Common myeloid progenitor, CD34-positive (primary cell): ENCODE results near the gene SP7.
"Not testable (repeated sequence)": the region's sequence is repeated elsewhere in the genome, so short reads cannot be mapped to it uniquely, and the experiment has no call there.

Experiments
- CTCF ChIA-PET: fragments of 350-600 bp; sonication (Branson Sonifier 250); formaldehyde crosslinking; loops from one replicate; lab custom pipeline; 2021; ENCODE audit warnings: antibody characterized with exemption; lab: Charles Lee
- POLR2A ChIA-PET: fragments of 350-600 bp; sonication (Branson Sonifier 250); formaldehyde crosslinking; loops from one replicate; lab custom pipeline; 2021; ENCODE audit warnings: antibody characterized with exemption; lab: Charles Lee
- DNase-seq, 3 donors: peaks; one replicate each; pipeline versions ENCODE4 v3.0.0 to v3.0.0-alpha.2; 2013
- H3K27ac ChIP-seq, 2 experiments: 1 replicate in 1 of 2; 2 replicates in 1 of 2; pipeline ENCODE4 v1.7.0; 2013; ENCODE audit warnings: inconsistent platforms in 2 of 2, low read length in 2 of 2, mild to moderate bottlenecking in 2 of 2, low read depth in 1 of 2, moderate library complexity in 1 of 2; ENCODE audit not compliant: severe bottlenecking in 2 of 2, insufficient read depth in 1 of 2, poor library complexity in 1 of 2
- H3K27me3 ChIP-seq, 5 experiments: replicated peaks in 2 of 5; 1 replicate in 3 of 5; 2 replicates in 2 of 5; pipeline versions ENCODE4 v1.6.1 to v1.7.0; 2013; ENCODE audit warnings: low read length in 4 of 5, mild to moderate bottlenecking in 2 of 5, moderate library complexity in 2 of 5, inconsistent platforms in 1 of 5; ENCODE audit not compliant: insufficient read depth in 5 of 5, control insufficient read depth in 4 of 5
- H3K36me3 ChIP-seq, 4 experiments: 1 replicate in 2 of 4; 2 replicates in 2 of 4; pipeline versions ENCODE4 v1.6.1 to v1.7.0; 2013; ENCODE audit warnings: low read length in 3 of 4, control low read depth in 1 of 4, mild to moderate bottlenecking in 1 of 4; ENCODE audit not compliant: control insufficient read depth in 4 of 4, insufficient read depth in 4 of 4
- H3K4me1 ChIP-seq, 4 experiments: 1 replicate in 3 of 4; 2 replicates in 1 of 4; pipeline versions ENCODE4 v1.6.1 to v1.7.1; 2013; ENCODE audit warnings: low read length in 3 of 4, mild to moderate bottlenecking in 3 of 4, control low read depth in 1 of 4, inconsistent platforms in 1 of 4, moderate library complexity in 1 of 4; ENCODE audit not compliant: control insufficient read depth in 4 of 4, insufficient read depth in 4 of 4; ENCODE audit errors: control extremely low read depth in 1 of 4
- H3K4me3 ChIP-seq, 7 experiments: 1 replicate in 4 of 7; 2 replicates in 3 of 7; pipeline versions ENCODE4 v1.5.1 to v1.7.0; 2013; ENCODE audit warnings: mild to moderate bottlenecking in 7 of 7, low read length in 6 of 7, moderate library complexity in 6 of 7, inconsistent platforms in 2 of 7, low read depth in 2 of 7, control low read depth in 1 of 7; ENCODE audit not compliant: insufficient read depth in 4 of 7, control insufficient read depth in 1 of 7; ENCODE audit errors: extremely low read depth in 1 of 7
- H3K9me3 ChIP-seq, 5 experiments: 1 replicate in 4 of 5; 2 replicates in 1 of 5; pipeline versions ENCODE4 v1.6.1 to v1.7.1; 2013; ENCODE audit warnings: low read length in 4 of 5, mild to moderate bottlenecking in 2 of 5, inconsistent platforms in 1 of 5, low read depth in 1 of 5, moderate library complexity in 1 of 5; ENCODE audit not compliant: control insufficient read depth in 4 of 5, insufficient read depth in 2 of 5; ENCODE audit errors: control extremely low read depth in 1 of 5
- WGBS: methylation state at CpG from one replicate; pipeline ENCODE4 v1.1.5; 2013; ENCODE audit not compliant: insufficient coverage; 5-methylcytosine and 5-hydroxymethylcytosine counted together

The SP7 gene

GRCh38 chr12:53365245-53365904 is 29.2 kb upstream of the SP7 start:
- POLR2A ChIA-PET = interaction anchor here (0.8 to 1.2 kb wide), 3 partner anchors 16 to 56 kb away, joined by 3 to 5 read pairs (median 4); no protein-coding TSS in a partner anchor
- peak overlapping the region in 1 of 2 experiments; percentile 75 for H3K27ac ChIP-seq
- 40% methylated on average over 3 of the region's 4 CpGs for whole genome bisulfite sequencing
- H3K4me3 ChIP-seq = no peak overlapping the region
- H3K4me1 ChIP-seq = peaks cover 5 to 30% (median 26%) of the 10 kb centered on the region in 4 experiments
- DNase-seq = peak in 2 of 3 donors; percentile 35 to 53
- no peaks in the 10 kb centered on the region for H3K9me3 ChIP-seq
- CTCF ChIA-PET = interaction anchor here (0.7 to 2.5 kb wide), 10 partner anchors 10 to 143 kb away, joined by 3 to 15 read pairs (median 5); no protein-coding TSS in a partner anchor
- H3K36me3 ChIP-seq = no peaks in the 10 kb centered on the region
- H3K27me3 ChIP-seq = no peaks in the 10 kb centered on the region

DNA sequence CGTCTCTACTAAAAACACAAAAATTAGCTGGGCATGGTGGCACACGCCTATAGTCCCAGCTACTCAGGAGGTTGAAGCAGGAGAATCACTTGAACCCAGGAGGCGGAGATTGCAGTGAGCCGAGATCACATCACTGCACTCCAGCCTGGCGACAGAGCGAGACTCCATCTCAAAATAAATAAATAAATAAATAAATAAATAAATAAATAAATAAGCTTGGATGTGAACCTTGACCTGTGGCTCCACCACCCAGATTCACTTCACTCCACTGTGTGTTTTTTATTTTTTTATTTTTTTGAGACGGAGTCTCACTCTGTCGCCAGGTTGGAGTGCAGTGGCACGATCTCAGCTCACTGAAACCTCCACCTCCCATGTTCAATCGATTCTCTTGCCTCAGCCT is 25.5 kb upstream of the SP7 start:
- H3K27me3 ChIP-seq, DNase-seq, H3K27ac ChIP-seq, H3K36me3 ChIP-seq, H3K4me3 ChIP-seq, H3K9me3 ChIP-seq, POLR2A ChIA-PET: not testable (repeated sequence)
- 96% methylated on average over 4 of the region's 10 CpGs for WGBS
- CTCF ChIA-PET = interaction anchor here (1.1 to 12.3 kb wide), 4 partner anchors 9 to 61 kb away, joined by 3 to 138 read pairs (median 12); partner anchors contain the start of gene AMHR2
- peaks cover 5 to 18% (median 15%) of the 10 kb centered on the region in 4 experiments for H3K4me1 ChIP-seq

DNA sequence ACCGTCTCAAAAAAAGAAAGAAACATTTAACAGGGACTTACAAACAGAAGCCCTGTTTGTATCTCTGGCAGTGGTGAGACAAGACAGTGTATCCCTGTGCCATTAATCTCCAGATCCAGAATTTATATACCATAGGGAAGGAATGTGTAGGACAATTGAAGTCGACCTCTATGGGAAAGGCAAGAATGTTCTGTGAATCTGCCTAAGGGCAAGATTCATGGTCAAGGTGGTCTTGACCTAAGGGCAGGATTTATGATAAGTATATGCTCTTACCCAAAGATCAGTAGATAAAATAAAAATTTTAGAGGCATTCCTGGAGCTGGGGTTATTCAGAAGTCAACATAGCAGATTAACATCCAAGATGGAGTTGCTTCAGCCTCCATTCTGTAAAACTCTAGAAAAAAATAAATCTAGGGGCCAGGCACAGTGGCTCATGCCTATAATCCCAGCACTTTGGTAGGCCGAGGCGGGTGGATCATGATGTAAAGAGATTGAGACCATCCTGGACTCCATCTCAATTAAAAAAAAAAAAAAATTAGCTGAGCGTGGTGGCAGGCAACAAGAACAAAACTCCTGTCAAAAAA is 22.8 kb upstream of the SP7 start:
- Histone ChIP-seq H3K27me3 (no peaks in the 10 kb centered on the region), H3K27ac (no peak overlapping the region), H3K9me3 (no peaks in the 10 kb centered on the region), H3K4me1 (peaks cover 0 to 4% (median under 1%) of the 10 kb centered on the region in 4 experiments), H3K36me3 (no peaks in the 10 kb centered on the region), H3K4me3 (no peak overlapping the region)
- CTCF ChIA-PET = interaction anchor here (0.6 to 12.3 kb wide), 7 partner anchors 13 to 85 kb away, joined by 3 to 138 read pairs (median 4); partner anchors contain the start of gene AMHR2
- 100% methylated on average over 1 of the region's 5 CpGs for WGBS
- POLR2A ChIA-PET = no interaction called here
- DNase-seq = no peak

DNA sequence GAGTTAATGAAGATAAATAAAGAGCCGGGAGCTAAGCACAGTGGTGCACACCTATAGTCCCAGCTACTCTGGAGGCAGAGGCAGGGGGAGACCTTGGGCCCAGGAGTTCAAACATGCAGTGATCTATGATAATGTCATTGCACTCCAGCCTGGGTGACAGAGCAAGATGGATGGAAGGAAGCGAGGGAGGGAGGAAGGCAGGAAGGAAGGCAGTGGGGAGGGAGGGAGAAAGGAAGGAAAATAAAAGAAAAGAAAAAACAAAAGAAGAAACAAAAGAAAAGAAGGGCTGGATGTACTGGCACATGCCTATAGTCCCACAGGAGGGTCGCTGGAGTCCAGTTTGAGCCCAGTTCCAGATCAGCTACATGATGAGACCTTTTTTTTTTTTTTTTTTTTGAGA is 19.0 kb upstream of the SP7 start:
- no peak for DNase-seq
- Histone ChIP-seq H3K4me1 (peaks cover 1 to 8% (median 4%) of the 10 kb centered on the region in 4 experiments), H3K4me3 (no peak overlapping the region), H3K27me3 (no peaks in the 10 kb centered on the region), H3K27ac (no peak overlapping the region), H3K9me3 (no peaks in the 10 kb centered on the region), H3K36me3 (no peaks in the 10 kb centered on the region)
- ChIA-PET POLR2A (no interaction called here), CTCF (interaction anchor here (0.5 to 15.7 kb wide), 12 partner anchors 8 to 154 kb away, joined by 3 to 489 read pairs (median 6); partner anchors contain the start of genes AAAS, AMHR2, NPFF and SP7)
- WGBS = 63% methylated on average over 3 of the region's 3 CpGs

DNA sequence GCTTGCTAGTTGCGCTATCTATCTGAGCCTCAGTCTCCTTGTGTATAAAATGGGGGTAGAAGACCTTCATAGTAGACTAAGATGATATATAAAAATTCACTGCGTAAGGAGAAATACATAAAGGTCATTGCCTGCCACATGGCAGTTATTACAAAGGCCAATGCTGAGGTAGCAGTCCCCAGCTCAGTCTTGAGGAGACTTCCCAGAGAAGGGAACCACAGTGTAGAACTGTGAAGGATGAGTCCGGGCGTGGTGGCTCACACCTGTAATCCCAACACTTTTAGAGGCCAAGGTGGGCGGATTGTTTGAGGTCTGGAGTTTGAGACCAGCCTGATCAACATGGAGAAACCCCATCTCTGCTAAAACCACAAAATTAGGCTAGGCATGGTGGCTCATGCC is 17.1 kb upstream of the SP7 start:
- peaks cover 1 to 8% (median 4%) of the 10 kb centered on the region in 4 experiments for H3K4me1 ChIP-seq
- H3K36me3 ChIP-seq = no peaks in the 10 kb centered on the region
- no peak overlapping the region for H3K27ac ChIP-seq
- H3K27me3 ChIP-seq = no peaks in the 10 kb centered on the region
- ChIA-PET CTCF (interaction anchor here (0.5 to 15.7 kb wide), 16 partner anchors 8 to 156 kb away, joined by 3 to 489 read pairs (median 8); partner anchors contain the start of genes AAAS, AMHR2, NPFF and SP1), POLR2A (interaction anchor here (1.1 kb wide), 2 partner anchors 26 to 64 kb away, joined by 3 to 4 read pairs; no protein-coding TSS in a partner anchor)
- WGBS = 90% methylated on average over 5 of the region's 5 CpGs
- H3K4me3 ChIP-seq = no peak overlapping the region
- no peaks in the 10 kb centered on the region for H3K9me3 ChIP-seq
- no peak for DNase-seq

DNA sequence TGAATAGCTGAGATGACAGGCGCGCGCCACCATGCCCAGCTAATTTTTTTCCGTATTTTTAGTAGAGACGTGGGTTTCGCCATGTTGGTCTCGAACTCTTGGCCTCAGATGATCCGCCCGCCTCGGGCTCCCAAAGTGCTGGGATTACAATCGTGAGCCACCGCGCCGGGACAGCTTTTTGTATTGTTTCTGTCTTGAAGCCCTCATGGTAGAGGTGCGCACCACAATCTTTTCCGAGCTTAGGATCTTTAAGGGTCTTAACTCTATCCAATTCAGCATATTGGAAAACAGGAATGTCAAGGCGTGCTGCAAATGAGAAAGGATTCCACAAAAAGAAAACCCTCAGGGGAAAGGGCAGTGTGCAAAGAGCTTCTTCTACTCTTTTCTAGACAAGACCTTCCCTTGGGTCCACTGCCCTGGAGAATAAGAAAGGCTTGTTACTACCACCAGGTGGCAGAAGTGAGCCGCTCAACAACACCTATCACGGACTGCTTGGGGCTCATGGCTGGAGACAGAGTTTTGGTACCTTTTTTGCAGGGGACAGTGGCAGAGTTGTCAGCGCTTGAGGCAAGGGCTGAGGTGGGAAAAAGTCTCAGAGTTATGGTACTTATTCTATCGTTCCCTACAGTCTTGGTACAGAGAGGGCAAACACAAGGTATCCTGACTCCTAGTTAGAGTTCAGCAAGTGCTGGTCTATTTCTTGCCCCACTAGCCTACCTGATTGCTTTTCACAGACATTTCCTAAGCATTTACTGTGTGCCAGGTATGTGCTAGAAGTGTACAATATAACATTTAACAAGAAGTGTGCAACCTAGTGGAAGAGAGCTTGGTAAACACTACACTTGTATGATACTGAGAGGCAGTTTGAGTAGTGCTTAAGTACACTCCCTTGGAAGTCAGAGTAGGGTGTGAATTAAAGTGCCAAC is 16.4 kb upstream of the SP7 start:
- H3K9me3 ChIP-seq = no peaks in the 10 kb centered on the region
- H3K4me1 ChIP-seq = peaks cover 1 to 8% (median 4%) of the 10 kb centered on the region in 4 experiments
- H3K27ac ChIP-seq = no peak overlapping the region
- H3K27me3 ChIP-seq = no peaks in the 10 kb centered on the region
- ChIA-PET POLR2A (interaction anchor here (0.9 to 1.2 kb wide), 4 partner anchors 26 to 69 kb away, joined by 3 to 6 read pairs (median 4); no protein-coding TSS in a partner anchor), CTCF (interaction anchor here (0.5 to 15.7 kb wide), 35 partner anchors 9 to 161 kb away, joined by 3 to 489 read pairs (median 4); partner anchors contain the start of genes AAAS, AMHR2, NPFF and SP1)
- H3K36me3 ChIP-seq = no peaks in the 10 kb centered on the region
- WGBS = 66% methylated on average over 21 of the region's 21 CpGs
- DNase-seq = peak; percentile 88 to 95 (median 90)
- no peak overlapping the region for H3K4me3 ChIP-seq
